Measurements from ENCODE around the gene ZBTB22.
A peak's percentile ranks its signal among the peaks of the same experiment; 100 is the strongest.

ZBTB22 gene

DNA sequence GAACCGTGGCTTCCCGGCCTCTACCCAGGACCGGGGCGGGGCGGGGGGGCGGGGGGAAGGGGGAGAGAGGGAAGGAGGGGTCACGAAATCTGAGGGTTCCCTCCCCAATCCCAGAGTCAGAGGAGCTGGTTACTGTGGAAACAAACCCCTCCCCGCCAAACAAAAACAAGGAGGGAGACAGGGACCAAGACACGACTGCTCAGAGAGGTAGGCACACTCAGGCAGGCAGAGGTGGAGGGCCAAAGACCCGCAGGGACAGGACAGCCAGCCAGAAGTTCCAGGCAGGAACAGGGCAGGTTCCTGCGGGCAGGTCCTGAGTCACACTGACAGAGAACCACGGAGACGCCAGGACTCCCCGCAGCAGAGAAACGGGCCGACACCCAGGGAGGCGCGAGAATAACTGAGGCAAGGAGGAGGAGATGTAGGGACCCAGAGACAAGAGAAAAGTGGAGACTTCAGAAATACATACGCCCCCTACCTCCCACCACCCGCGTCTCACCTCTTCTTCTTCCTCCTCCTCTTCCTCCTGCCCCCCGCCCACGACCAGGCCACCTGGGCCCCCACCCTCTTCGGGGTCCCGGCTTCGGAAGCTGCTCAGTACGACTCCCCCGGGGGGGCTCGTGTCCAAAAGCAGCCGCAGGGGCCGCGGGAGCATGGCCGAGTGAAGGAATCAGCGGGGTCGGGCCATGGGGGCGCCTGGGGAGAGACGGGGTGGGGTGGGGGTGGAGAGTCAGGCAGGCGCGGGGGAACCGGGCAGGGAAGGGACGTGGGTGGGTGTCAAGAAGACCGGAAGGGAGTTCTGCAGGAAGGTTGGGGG, 19.4 kb downstream of the ZBTB22 start:
- peak overlapping the region; percentile 76 for H3K27ac ChIP-seq (replicated peaks; ENCODE audit: low read length)
- H3K23ac ChIP-seq (ENCODE audit: low read depth, low read length, poor library complexity), result peak overlapping the region; percentile 94
- H3K9me3 ChIP-seq (replicated peaks in 1 of 2; ENCODE audit: control insufficient read depth in 2 of 2, insufficient read depth in 1 of 2, low read depth in 1 of 2, low read length in 2 of 2), result no peaks in the 10 kb centered on the region
- H3K79me1 ChIP-seq (ENCODE audit: low read depth, low read length), result peaks cover 6% of the 10 kb centered on the region
- no peaks in the 10 kb centered on the region for H3K27me3 ChIP-seq (ENCODE audit: control insufficient read depth in 3 of 3, insufficient read depth in 3 of 3, low read depth in 1 of 3, low read length in 3 of 3)
- peaks cover 7 to 49% of the 10 kb centered on the region in 2 donors for H3K36me3 ChIP-seq (replicated peaks in 1 of 2; ENCODE audit: control insufficient read depth in 2 of 2, insufficient read depth in 2 of 2, low read length in 2 of 2)
- peak overlapping the region; percentile 96 for H3K18ac ChIP-seq (ENCODE audit: low read length)
- H2AK5ac ChIP-seq (ENCODE audit: low read depth, low read length), result peak overlapping the region; percentile 34
- H2BK120ac ChIP-seq (ENCODE audit: low read depth, low read length), result no peak overlapping the region
- H3K9ac ChIP-seq (ENCODE audit: low read depth, low read length, poor library complexity), result peak overlapping the region; percentile 95
- peak overlapping the region; percentile 60 for H2BK15ac ChIP-seq (ENCODE audit: low read length)
- H2BK5ac ChIP-seq (ENCODE audit: low read length), result peak overlapping the region; percentile 96
- H3K14ac ChIP-seq (ENCODE audit: low read length), result no peak overlapping the region
- H3K4me3 ChIP-seq (ENCODE audit: low read length in 2 of 2), result peak overlapping the region; percentile 53 to 94
- H3K4me1 ChIP-seq (ENCODE audit: control insufficient read depth in 2 of 2, insufficient read depth in 1 of 2, low read depth in 1 of 2, low read length in 2 of 2), result peaks cover 5 to 6% of the 10 kb centered on the region in 2 donors
- WGBS, 2 donors (ENCODE audit: extremely low coverage in 2 of 2, insufficient read length in 2 of 2, insufficient replicate concordance in 1 of 2), result no CpG with 5 or more reads among the region's 42 CpGs
- no peak overlapping the region for H3K4ac ChIP-seq (ENCODE audit: low read length)
- no peak overlapping the region for H4K91ac ChIP-seq (ENCODE audit: low read depth, low read length, poor library complexity)
- peak; percentile 79 for DNase-seq (ENCODE audit: low spot score)
- H2BK12ac ChIP-seq (ENCODE audit: low read length), result no peak overlapping the region
- H4K8ac ChIP-seq (ENCODE audit: low read depth, low read length), result no peak overlapping the region
- H3K4me2 ChIP-seq (ENCODE audit: insufficient read depth, low read length, poor library complexity, severe bottlenecking), result peak overlapping the region; percentile 99
- peak overlapping the region; percentile 53 for H2AFZ ChIP-seq (ENCODE audit: low read length)

DNA sequence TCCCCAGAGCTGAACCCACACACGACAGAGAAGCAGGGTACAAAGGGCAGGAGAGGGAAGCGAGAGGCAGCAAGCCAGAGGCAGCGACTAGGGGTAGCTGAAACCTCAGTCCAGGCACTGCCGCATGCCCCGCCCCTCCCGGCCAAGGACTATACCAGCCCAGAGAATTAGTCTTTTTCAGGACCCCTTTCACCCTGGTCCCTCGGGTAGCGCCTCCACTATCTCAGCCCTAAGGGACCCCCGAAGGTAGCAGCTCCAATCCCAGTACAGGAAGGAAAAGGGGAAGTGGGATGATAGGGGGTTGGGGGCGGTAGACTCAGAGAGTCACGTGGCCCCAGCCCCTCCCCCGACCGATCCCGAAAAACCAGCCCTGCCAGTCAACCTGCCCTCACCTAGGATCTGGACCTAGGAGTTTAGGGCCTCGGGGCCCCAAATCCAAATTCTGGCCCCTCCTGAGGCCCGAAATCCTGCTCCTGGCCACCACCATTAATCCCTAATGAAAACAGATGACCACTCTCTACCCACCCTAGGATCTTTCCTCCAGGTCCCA, 20.1 kb downstream of the ZBTB22 start:
- H2BK5ac ChIP-seq (ENCODE audit: low read length), result peak overlapping the region; percentile 83
- H2BK120ac ChIP-seq (ENCODE audit: low read depth, low read length), result no peak overlapping the region
- WGBS, 2 donors (ENCODE audit: extremely low coverage in 2 of 2, insufficient read length in 2 of 2, insufficient replicate concordance in 1 of 2), result no CpG with 5 or more reads among the region's 16 CpGs
- no peaks in the 10 kb centered on the region for H3K9me3 ChIP-seq (replicated peaks in 1 of 2; ENCODE audit: control insufficient read depth in 2 of 2, insufficient read depth in 1 of 2, low read depth in 1 of 2, low read length in 2 of 2)
- H2AK5ac ChIP-seq (ENCODE audit: low read depth, low read length), result peak overlapping the region; percentile 78
- peak overlapping the region; percentile 5 for H3K23ac ChIP-seq (ENCODE audit: low read depth, low read length, poor library complexity)
- peak overlapping the region; percentile 77 for H2BK12ac ChIP-seq (ENCODE audit: low read length)
- H3K36me3 ChIP-seq (replicated peaks in 1 of 2; ENCODE audit: control insufficient read depth in 2 of 2, insufficient read depth in 2 of 2, low read length in 2 of 2), result peaks cover 8 to 52% of the 10 kb centered on the region in 2 donors
- peak overlapping the region; percentile 93 for H2BK15ac ChIP-seq (ENCODE audit: low read length)
- H3K9ac ChIP-seq (ENCODE audit: low read depth, low read length, poor library complexity), result no peak overlapping the region
- H3K27me3 ChIP-seq (ENCODE audit: control insufficient read depth in 3 of 3, insufficient read depth in 3 of 3, low read depth in 1 of 3, low read length in 3 of 3), result no peaks in the 10 kb centered on the region
- peaks cover 5 to 6% of the 10 kb centered on the region in 2 donors for H3K4me1 ChIP-seq (ENCODE audit: control insufficient read depth in 2 of 2, insufficient read depth in 1 of 2, low read depth in 1 of 2, low read length in 2 of 2)
- peak overlapping the region; percentile 79 for H3K4me2 ChIP-seq (ENCODE audit: insufficient read depth, low read length, poor library complexity, severe bottlenecking)
- peak overlapping the region; percentile 53 for H4K8ac ChIP-seq (ENCODE audit: low read depth, low read length)
- peak overlapping the region; percentile 84 for H3K18ac ChIP-seq (ENCODE audit: low read length)
- no peak overlapping the region for H3K14ac ChIP-seq (ENCODE audit: low read length)
- H2AFZ ChIP-seq (ENCODE audit: low read length), result peak overlapping the region; percentile 78
- DNase-seq (ENCODE audit: low spot score), result no peak
- H3K4me3 ChIP-seq (ENCODE audit: low read length in 2 of 2), result peak overlapping the region; percentile 53 to 78
- peak overlapping the region; percentile 55 for H3K4ac ChIP-seq (ENCODE audit: low read length)
- H3K79me1 ChIP-seq (ENCODE audit: low read depth, low read length), result peaks cover 6% of the 10 kb centered on the region
- peak overlapping the region; percentile 76 for H3K27ac ChIP-seq (replicated peaks; ENCODE audit: low read length)
- H4K91ac ChIP-seq (ENCODE audit: low read depth, low read length, poor library complexity), result no peak overlapping the region

DNA sequence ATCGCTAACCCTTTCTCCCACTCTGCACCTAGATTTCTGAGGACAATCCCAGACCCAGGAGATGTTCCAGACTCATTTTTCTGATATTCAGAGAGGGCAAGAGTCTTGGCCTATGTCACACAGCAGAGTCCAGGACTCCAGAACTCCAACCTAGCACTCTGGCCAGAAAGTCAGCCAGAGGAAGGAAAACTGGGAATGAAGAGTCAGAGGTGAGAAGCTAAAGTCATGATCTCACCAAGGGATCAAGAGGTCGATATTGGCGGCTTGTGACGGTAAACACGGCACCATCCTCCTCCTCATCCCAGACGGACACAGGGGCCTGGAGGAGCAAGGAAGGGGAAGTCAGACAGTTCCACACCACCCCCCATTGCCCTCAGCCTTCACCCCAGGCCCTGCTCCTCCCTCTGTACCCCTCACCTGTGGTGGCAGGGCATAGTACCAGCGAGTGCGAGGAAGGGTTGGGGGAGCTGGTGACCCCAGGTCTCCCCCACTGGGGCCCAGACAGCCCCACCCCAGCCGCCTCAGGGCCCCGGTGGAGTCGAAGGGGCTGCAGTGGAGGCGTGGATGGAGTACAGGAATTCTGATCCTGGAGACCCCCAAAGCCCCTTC, 20.6 kb downstream of the ZBTB22 start:
- Histone ChIP-seq H2BK5ac (ENCODE audit: low read length) (peak overlapping the region; percentile 83), H3K36me3 (replicated peaks in 1 of 2; ENCODE audit: control insufficient read depth in 2 of 2, insufficient read depth in 2 of 2, low read length in 2 of 2) (peaks cover 12 to 58% of the 10 kb centered on the region in 2 donors), H4K91ac (ENCODE audit: low read depth, low read length, poor library complexity) (no peak overlapping the region), H2AFZ (ENCODE audit: low read length) (peak overlapping the region; percentile 78), H4K8ac (ENCODE audit: low read depth, low read length) (peak overlapping the region; percentile 53), H2BK120ac (ENCODE audit: low read depth, low read length) (no peak overlapping the region), H2BK15ac (ENCODE audit: low read length) (peak overlapping the region; percentile 93), H3K4me2 (ENCODE audit: insufficient read depth, low read length, poor library complexity, severe bottlenecking) (peak overlapping the region; percentile 79), H3K27ac (replicated peaks; ENCODE audit: low read length) (peak overlapping the region; percentile 76), H3K4ac (ENCODE audit: low read length) (peak overlapping the region; percentile 55), H2AK5ac (ENCODE audit: low read depth, low read length) (peak overlapping the region; percentile 78), H3K14ac (ENCODE audit: low read length) (no peak overlapping the region), H3K4me3 (ENCODE audit: low read length in 2 of 2) (peak overlapping the region; percentile 53 to 78), H3K27me3 (ENCODE audit: control insufficient read depth in 3 of 3, insufficient read depth in 3 of 3, low read depth in 1 of 3, low read length in 3 of 3) (no peaks in the 10 kb centered on the region), H3K18ac (ENCODE audit: low read length) (peak overlapping the region; percentile 84), H3K23ac (ENCODE audit: low read depth, low read length, poor library complexity) (peak overlapping the region; percentile 5), H3K4me1 (ENCODE audit: control insufficient read depth in 2 of 2, insufficient read depth in 1 of 2, low read depth in 1 of 2, low read length in 2 of 2) (peaks cover 5 to 6% of the 10 kb centered on the region in 2 donors), H3K9me3 (replicated peaks in 1 of 2; ENCODE audit: control insufficient read depth in 2 of 2, insufficient read depth in 1 of 2, low read depth in 1 of 2, low read length in 2 of 2) (no peaks in the 10 kb centered on the region), H3K79me1 (ENCODE audit: low read depth, low read length) (peaks cover 6% of the 10 kb centered on the region), H3K9ac (ENCODE audit: low read depth, low read length, poor library complexity) (peak overlapping the region; percentile 34), H2BK12ac (ENCODE audit: low read length) (peak overlapping the region; percentile 77)
- whole genome bisulfite sequencing, 2 donors (ENCODE audit: extremely low coverage in 2 of 2, insufficient read length in 2 of 2, insufficient replicate concordance in 1 of 2), result no CpG with 5 or more reads among the region's 12 CpGs
- no peak for DNase-seq (ENCODE audit: low spot score)

All from neuronal stem cell (in vitro differentiated cells).